Measurements from ENCODE around the gene FOXL3.
"Not testable (repeated sequence)": the region's sequence is repeated elsewhere in the genome, so short reads cannot be mapped to it uniquely, and the experiment has no call there.

Gene FOXL3

DNA sequence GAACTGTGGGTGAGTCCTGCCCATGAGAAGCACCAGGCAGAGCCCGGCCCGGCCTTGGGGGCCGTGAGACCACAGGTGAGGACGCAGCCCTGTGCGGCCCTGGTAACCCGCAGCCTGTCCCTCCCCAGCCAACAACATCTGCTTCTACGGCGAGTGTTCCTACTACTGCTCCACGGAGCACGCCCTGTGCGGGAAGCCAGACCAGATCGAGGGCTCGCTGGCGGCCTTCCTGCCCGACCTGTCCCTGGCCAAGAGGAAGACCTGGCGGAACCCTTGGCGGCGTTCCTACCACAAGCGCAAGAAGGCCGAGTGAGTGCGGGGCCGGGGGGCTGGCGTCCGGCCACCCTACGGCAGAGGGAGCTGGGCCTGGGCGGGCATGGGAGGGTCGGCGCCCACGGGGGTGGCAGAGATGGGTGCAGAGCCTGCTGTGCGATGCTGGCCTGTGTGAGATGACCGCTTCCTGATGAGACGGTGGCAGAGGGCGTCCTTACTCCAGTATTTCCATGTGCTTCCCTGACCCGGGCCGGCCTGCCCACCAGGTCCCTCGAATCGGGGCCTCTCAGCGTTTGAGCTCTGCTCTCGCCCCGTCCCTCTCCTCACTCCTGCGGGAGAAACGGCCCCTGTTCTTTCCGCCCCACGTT, 34.1 kb upstream of the FOXL3 start:
- DNase-seq = no peak

DNA sequence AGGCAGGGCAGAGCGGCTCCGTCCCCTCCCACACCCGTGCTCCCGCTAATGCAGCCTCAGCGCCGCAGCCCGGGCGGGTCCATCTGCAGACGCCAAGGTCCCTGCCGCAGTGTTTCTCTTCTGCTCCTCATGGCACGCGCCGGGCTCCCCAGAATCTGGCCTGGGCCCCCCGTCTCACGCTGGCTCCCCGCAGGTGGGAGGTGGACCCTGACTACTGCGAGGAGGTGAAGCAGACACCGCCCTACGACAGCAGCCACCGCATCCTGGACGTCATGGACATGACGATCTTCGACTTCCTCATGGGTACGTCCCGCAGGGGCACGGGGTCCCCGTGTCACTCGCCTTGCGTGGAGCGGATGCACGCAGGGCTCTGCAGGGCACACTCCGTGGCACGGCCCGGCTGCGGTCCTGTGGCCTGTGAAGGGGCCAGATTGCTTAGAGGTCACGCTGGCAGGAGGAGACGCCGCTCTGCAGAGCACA, 33.5 kb upstream of the FOXL3 start:
- DNase-seq = no peak

DNA sequence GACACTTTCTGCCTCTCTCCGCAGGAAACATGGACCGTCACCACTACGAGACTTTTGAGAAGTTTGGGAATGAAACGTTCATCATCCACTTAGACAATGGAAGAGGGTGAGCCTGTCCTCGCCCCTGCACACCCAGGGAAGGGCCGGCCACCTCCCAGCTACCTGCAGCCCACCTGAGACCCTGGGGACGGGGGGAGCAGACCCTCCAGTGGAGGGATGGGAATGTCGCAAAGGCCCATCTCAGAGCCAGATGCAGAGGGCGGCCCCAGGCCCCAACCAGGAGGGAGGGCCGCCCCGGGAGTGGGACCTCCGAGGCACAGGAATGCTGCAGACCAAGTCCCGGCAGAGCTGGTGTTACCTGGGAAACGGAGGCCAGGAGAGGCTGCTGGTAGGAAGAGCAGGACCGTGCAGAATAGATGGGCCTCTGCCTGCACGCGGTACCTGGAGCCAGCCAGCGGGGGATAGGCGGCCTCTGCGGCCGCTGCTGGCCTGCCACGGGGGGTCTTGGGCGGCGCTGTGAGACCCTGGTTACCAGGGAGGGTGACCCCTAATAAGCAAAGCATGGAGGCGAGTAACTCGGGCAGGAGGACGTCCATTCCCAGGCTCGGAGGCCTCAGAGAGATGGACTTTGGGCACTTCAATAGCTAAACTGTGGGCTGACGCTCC, 32.9 kb upstream of the FOXL3 start:
- DNase-seq = no peak

DNA sequence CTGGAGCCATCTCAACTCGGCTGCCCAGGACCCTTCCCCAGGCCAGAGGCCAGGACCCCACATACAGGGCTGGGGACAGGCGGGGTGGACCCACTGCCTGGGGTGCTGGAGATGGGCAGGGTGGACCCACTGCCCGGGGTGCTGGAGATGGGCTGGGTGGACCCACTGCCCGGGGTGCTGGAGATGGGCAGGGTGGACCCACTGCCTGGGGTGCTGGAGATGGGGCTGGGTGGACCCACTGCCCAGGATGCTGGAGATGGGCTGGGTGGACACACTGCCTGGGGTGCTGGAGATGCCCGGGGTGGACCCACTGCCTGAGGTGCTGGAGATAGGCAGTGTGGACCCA, 32.4 kb upstream of the FOXL3 start:
- DNase-seq = no peak

DNA sequence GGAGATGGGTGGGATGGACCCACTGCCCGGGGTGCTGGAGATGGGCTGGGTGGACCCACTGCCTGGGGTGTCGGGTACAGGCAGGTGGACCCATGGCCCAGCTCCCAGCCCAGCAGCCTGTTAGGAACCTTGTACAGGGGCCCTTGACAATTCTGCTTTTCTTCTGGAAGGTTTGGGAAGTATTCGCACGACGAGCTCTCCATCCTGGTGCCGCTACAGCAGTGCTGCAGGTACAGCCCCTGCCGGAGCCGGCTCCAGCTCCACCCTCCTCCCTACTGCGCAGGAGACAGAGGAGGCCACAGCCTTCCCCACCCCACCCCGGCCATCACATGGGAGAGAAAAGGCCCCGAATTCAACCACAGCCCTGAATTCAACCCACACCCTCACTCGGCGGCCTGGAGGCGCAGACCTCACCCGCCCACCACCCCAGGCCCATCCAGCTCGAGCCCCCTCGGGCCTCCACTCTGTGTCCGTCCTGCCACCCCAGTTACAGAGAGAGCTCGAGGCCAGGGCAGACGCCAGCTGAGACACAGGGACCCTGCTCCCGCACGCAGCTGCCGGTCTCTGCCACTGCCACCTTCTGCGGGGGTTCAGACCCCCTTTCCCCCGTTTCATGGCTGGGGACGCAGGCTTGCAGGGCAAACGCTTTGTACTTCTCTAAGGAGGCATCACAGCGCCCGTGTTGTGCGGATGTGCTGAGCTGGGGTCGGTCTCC, 31.3 kb upstream of the FOXL3 start:
- DNase-seq = no peak

DNA sequence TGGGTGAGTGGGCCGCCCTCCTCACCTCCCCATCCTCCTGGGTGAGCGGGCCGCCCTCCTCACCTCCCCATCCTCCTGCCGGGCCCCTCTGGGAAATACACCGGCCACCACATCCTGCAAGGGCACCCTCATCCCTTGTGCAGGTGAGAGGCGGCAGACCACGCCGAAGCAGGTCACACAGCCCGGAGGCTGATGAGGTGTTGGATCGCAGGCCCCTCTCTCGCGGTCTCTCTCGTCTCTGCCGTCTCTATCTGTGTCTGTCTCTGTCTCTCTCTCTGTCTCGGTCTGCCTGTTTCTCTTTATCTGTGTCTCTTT, 30.8 kb upstream of the FOXL3 start:
- no peak for DNase-seq

DNA sequence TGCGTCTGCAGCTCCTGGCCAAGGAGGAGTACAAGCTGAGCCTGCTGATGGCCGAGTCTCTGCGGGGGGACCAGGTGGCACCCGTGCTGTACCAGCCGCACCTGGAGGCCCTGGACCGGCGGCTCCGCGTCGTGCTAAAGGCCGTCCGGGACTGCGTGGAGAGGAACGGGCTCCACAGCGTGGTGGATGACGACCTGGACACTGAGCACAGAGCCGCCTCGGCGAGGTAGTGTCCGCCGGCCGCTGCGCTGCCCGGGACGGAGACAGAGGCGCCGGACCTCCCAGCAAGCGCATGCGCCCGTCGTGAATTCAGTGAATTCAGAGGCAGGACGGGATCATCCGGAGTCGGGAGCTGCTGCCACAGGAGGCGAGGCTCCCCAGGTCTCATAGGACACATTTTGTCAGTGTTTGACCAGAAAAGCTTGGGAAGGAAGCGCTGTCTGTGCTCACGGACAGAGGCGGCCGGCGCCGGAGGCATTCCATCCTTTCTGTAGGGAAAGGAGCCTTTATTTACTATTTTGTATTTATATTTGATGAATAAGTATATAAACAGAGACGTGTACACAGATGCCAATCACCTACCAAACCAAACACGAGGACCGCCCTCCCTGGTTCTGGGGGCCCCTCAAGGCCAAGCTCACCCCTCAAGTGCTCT, 30.1 kb upstream of the FOXL3 start:
- no peak for DNase-seq

DNA sequence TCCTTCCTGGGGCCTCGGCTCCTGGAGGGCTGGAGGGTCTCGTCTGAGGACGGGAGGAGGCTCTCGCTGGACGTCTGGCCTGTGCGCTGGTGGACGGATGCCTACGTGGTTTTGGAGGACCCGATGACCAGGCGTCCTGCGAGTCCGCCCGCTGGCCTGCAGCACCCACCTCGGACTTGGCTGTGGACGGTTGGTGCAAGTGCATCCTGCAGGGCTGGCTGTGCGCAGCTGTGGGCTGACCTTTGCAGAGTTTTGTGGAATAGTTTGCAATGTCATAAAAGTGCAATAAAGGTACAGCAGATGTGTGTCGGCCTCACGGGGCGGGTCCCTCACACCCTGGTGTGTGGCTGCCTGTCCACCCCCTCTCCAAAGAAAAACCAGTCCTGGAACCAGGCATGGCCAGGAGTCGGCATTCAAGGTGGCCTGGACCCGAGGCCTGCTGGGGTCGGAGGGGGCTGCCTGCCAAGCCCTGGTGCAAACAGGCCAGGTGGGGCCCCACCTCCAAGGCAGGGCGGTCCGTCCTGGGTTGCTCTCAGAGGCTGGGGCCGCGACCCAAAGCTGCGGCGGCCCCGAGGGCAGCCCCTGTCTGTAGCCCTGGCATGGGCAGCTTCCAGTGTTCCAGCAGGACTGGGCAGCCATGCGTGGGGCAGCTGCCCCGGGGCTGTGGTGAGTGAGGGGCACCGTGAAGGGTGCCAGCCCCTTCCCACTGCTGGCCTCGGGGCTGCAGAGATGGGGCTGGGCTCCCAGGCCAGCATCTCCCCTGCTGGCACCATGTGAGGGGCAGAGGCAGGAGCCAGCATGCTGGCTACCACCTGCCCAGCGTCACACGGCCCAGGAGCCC, 29.3 kb upstream of the FOXL3 start:
- no peak for DNase-seq

DNA sequence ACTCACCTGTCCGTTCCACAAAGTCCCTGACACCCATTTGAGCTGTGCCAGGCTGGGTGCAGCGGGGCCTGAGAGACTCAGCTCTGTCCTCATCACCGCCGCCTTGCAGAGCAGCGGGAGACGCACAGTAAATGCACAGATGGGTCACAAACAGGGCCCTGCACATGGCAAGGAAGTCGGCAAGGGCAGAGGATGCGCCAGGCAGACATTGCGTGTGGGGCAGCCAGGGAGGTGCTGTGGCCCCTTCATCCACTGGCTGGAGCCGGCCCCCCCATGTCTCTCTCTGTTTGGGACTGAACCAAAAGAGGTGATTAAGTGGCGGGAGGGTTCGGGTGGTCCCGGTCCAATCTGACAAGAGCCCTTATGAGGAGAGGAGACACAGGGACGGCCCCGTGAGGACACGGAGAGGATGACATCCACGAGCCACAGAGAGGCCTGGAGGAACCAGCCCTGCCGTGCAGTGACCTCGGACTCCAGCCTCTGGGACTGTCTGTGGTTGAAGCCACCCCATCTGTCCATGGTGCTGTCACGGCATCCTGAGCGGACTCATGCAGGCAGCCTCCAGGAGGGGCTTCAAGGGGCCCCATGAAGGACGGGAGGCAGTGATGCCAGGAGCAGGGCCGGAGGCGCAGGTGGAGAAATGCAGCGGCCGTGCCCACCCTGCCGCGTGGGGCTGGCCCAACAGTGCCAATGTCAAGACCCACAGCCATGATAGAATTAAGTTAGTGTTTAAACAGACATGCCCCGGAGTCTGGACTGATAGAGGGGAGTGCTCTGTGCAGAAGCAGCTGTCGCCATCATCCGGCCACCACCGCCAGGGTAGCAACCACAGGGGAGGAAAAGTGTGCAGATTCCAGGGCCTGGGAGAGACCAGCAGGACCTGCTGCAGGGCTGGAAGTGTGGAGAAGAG, 28.4 kb upstream of the FOXL3 start:
- DNase-seq = no peak

DNA sequence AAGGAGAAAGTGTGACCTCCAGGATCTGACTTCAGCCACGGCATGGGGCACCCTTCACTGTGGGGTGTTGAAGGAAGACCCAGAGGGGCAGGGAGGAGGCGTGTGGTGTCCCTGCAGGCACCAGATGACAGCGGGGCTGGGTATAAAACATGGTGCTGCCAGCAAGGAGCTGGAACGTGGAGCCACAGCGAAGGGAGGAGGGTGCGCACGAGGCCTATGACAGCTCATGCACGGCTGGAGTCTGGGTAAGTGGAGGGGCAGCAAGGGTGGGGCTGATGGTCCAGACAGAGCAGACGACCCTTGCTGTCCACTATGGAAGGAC, 27.8 kb upstream of the FOXL3 start:
- no peak for DNase-seq

DNA sequence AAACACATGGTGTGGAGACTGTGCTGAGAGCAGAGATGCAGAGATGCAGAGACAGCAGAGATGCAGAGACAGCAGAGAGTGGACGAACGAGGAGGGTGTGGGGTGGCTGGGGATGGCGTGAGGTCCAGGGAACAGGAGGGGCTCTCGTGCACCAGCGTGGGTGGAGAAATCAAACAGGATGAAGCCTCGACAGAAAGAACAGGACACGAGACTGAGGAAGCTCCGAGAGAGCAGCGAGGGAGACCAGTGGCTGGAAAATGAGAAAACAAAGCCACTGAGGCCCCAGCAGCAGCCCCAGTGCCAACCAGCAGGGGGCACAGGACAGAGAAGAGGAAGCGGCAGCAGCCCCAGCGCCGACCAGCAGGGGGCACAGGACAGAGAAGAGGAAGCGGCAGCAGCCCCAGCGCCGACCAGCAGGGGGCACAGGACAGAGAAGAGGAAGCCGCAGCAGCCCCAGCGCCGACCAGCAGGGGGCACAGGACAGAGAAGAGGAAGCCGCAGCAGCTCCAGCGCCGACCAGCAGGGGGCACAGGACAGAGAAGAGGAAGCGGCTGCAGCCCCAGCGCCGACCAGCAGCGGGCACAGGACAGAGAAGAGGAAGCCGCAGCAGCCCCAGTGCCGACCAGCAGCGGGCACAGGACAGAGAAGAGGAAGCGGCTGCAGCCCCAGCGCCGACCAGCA, 27.2 kb upstream of the FOXL3 start:
- not testable (repeated sequence) for DNase-seq

DNA sequence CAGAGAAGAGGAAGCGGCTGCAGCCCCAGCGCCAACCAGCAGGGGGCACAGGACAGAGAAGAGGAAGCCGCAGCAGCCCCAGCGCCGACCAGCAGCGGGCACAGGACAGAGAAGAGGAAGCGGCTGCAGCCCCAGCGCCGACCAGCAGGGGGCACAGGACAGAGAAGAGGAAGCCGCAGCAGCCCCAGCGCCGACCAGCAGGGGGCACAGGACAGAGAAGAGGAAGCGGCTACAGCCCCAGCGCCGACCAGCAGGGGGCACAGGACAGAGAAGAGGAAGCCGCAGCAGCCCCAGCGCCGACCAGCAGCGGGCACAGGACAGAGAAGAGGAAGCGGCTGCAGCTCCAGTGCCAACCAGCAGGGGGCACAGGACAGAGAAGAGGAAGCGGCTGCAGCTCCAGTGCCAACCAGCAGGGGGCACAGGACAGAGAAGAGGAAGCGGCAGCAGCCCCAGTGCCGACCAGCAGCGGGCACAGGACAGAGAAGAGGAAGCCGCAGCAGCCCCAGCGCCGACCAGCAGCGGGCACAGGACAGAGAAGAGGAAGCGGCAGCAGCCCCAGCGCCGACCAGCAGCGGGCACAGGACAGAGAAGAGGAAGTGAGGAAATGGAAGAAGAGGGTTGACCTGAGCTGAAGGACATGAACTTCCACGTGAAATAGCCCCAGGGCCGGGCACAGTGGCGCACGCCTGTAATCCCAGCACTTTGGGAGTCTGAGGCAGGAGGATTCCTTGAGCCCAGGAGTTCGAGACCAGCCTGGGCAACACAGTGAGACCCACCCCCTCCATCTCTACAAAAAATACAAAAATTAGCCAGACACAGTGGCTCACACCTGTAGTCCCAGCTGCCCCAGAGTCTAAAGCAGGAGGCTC, 26.3 kb upstream of the FOXL3 start:
- not testable (repeated sequence) for DNase-seq

DNA sequence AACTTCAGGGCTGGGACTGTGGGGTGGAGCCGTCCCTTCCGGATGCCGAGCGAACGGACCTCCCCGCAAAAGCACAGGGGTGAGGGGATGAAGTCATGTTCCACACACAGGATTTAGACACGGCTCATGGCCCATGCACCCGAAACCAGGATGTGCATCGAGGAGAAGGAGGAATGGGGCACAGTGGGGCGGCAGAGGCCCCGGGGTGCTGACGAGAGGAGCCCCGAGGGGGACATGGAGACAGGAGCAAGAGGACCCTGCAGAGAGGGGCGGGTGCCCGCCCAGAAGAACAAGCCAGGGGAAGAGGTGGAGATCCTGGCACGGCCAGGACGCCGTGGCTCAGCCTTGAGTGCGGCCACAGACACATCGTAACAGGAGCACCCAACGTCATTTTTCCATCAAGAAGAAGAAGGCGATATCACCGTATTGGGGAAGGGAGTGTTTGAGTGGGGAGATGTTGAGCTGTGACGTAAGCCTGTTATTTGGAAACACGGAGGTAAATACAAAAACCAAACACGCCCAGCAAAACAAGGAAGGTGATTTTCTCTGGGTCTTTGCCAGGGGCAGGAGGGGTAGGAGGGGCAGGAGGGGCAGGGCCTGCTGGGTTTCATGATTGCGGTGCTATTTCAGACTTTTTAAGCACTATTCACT, 25.3 kb upstream of the FOXL3 start:
- DNase-seq = no peak

DNA sequence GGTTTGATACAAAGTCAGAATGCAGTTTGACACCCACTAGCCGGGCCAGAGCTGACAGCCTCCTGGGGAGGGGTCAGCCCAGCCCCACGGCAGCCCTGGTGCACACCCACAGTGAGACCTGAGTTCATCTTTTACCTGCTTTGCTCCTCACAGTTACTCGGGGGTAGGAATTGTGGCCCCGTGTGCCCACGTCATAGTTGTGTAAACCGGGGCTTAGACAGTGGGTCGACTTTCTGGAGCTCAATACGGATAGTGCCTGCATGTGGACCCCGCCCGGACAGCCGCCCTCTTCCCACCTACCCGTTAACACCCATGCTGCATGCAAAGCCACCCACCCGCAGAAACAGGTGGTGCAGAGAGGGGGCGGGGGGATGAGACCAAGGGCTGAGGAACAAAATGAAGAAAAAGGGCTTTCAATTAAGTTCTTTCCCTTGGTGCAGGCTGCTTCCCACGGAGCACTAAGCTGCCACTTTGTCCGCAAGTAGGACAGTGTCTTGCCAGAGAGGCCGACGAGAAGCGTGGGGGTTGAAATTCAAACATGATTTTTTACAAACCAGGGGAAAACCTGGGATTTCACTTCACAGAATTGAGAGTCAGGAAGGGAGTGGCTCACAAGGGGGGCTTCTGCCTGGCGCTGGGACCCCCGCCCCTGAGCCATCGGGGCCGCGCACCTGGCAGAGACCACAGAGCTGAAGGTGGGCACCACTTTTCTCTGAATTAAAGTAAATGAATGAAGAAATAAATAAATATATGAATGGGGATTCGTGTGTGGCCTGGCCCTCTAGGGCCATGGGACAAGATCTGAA, 24.6 kb upstream of the FOXL3 start:
- no peak for DNase-seq

DNA sequence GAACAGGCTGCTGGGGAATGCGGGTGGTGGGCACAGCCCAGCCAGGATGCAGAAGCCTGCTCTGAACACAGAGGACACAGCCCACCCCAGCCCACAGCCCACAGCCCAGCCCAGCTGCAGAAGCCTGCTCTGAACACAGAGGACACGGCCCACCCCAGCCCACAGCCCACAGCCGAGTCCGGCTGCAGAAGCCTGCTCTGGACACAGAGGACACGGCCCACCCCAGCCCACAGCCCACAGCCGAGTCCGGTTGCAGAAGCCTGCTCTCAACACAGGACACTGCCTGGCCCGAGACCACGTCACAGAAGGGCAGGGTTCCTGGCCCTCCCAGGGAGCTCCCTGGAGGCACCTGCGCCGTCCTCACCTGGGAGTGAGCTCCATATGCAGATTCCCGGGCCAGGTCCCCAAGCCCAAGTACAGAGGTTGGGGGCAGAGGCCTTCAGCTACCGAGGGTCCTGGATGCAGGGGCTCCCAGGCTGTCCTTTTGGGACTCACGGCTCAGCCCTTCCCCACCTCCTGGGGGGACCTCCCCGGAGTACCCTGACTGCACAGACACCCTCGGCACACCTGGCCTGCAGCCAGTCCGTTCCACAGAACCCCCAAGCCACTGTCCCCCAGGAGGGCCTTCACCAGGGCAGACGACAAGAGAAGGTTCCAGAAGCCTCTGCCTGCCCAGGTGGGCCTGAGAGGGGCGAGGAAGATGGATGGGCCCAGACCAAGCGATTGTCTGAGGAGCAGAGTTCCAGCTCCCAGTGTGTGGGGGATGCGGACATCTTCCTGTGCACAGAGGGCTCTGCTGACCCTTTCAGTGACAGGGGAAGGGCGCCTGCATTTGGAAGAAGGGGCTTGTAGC, 23.7 kb upstream of the FOXL3 start:
- DNase-seq = no peak

DNA sequence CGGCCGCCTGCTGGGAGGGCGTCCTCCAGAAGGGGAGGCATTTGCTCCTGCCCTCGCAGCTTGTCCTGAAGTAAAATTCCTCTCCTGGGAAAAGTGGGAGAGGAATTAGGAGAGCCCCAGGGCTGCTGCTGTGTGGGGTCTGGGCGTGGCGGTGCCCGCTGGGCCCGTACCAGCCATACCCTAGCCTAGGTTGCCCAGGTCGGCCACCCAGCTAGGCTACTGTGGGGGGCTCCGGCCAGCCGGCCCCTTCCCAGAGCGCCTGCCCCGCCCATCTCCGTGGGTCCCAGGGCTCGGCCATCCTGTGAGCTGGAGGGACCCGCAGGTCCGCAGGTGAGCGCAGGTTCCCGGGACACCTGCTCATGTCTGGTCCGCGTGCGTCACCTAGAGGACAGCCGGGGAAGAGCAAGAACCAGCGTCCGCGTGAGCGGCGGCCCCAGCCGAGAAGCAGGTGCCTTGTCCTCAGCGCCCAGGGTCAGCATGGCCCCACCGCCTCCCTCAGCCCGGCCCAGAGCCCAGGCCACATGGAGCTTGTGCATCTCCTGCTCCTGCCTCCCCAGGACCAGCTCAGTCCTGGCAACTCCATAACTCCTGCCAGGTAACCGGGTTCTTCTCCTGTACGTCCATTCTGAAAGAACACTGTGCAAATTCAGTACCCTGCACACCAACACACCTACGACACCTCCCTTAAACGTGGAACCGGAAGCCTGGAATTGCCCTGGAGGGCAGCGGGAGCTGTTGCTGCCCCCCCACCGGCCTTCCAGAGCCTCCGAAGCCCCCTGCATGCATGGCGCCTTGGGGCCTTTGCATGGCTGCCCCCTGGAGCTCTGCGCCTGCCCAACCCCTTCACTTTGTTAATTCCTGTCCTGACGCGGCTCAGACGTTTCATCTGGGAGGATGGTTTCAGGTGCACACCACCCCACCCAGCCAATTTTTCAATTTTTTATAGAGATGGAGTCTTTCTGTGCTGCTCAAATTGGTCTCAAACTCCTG, 22.8 kb upstream of the FOXL3 start:
- DNase-seq = no peak

DNA sequence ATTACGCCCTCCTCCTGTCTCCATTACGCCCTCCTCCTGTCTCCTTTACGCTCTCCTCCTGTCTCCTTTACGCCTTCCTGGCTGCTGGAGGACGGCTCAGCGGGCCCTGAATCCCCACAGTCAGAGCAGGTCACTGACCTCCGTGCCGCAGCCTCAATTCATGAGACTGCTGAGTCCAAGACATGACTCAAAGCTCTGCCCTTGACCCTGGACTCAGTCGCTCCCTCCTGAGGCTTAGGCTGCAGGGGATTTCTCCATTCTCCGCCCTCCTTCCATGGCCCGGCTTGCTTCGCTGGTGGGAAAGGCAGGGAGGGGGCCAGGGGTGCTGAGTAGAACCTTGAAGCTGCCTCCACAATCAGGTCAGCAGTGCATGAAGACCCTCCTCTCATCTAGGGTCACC, 21.0 kb upstream of the FOXL3 start:
- DNase-seq = no peak
